Gastroesophageal sphincter (tissue), 3 donors: ENCODE measurements around the gene ACADSB.

Experiments used
- EP300 ChIP-seq: sonication (generic); formaldehyde crosslinking; IDR thresholded peaks from one replicate; pipeline ENCODE4 v1.6.1; 2017; ENCODE audit warnings: antibody characterized with exemption, mild to moderate bottlenecking
- POLR2A ChIP-seq, 2 donors: fragments of 450-650 bp; IDR thresholded peaks; one replicate each; pipeline ENCODE4 v1.6.1; 2017; ENCODE audit warnings: antibody characterized with exemption in 2 of 2, mild to moderate bottlenecking in 2 of 2, moderate library complexity in 1 of 2
- TF ChIP-seq, protein P1 (sequence below), 4 experiments: fragments of 200-600 bp in 2 of 4; fragments of 450-650 bp in 2 of 4; sonication (generic) in 1 of 4; IDR thresholded peaks; one replicate each; pipeline ENCODE4 v1.5.1; 2017 to 2019; ENCODE audit warnings: antibody characterized with exemption in 4 of 4, mild to moderate bottlenecking in 2 of 4, moderate library complexity in 2 of 4

DNA sequence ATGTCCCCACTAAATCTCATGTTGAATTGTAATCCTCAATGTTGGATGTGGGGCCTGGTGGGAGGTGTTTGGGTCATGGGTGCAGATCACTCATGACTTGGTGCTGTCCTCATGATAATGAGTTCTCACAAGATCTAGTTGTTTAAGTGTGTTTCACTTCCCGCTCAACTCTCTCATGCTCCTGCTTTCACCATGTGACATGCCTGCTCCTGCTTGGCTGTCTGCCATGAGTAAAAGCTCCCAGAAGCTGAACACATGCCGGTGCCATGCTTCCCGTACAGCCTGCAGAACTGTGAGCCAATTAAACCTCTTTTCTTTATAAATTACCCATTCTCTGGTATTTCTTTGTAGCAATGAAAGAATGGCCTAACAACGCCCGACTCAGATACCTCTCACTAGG, 34.8 kb upstream of the ACADSB start:
- TF ChIP-seq POLR2A (IDR thresholded peaks at IDR 0.05) (no peak), EP300 (no peak)
- TF ChIP-seq, protein P1, sequence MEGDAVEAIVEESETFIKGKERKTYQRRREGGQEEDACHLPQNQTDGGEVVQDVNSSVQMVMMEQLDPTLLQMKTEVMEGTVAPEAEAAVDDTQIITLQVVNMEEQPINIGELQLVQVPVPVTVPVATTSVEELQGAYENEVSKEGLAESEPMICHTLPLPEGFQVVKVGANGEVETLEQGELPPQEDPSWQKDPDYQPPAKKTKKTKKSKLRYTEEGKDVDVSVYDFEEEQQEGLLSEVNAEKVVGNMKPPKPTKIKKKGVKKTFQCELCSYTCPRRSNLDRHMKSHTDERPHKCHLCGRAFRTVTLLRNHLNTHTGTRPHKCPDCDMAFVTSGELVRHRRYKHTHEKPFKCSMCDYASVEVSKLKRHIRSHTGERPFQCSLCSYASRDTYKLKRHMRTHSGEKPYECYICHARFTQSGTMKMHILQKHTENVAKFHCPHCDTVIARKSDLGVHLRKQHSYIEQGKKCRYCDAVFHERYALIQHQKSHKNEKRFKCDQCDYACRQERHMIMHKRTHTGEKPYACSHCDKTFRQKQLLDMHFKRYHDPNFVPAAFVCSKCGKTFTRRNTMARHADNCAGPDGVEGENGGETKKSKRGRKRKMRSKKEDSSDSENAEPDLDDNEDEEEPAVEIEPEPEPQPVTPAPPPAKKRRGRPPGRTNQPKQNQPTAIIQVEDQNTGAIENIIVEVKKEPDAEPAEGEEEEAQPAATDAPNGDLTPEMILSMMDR (IDR thresholded peaks at IDR 0.05): no peak
